GM18873 (cell line): Measurements from ENCODE around the gene ARL8B.
A peak's percentile ranks its signal among the peaks of the same experiment; 100 is the strongest.
"Not testable (repeated sequence)": the region's sequence is repeated elsewhere in the genome, so short reads cannot be mapped to it uniquely, and the experiment has no call there.

Experiments used
- ATAC-seq: cut with Tn5 transposase; IDR thresholded peaks from one replicate; pipeline ENCODE4 v1.9.1; 2021; ENCODE audit warnings: mild to moderate bottlenecking, moderate library complexity, moderate number of reproducible peaks; ENCODE audit not compliant: unreplicated experiment, low FRiP score

The ARL8B gene

DNA sequence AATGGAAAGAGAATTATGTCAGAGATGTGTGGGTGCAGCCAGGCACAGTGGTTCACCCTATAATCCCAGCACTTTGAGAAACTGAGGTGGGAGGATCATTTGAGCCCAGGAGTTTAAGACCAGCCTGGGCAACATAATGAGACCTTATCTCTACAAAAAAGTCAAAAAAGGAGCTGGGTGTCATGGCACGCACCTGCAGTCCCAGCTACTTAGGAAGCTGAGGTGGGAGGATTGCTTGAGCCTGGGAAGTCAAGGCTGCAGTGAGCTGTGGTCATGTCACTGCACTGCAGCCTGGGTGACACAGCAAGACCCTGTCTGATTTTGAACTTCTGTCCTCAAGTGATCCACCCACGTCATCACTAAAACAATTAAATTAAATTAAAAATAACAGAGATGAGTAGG lies 15.2 kb upstream of the ARL8B start:
- not testable (repeated sequence) for ATAC-seq

DNA sequence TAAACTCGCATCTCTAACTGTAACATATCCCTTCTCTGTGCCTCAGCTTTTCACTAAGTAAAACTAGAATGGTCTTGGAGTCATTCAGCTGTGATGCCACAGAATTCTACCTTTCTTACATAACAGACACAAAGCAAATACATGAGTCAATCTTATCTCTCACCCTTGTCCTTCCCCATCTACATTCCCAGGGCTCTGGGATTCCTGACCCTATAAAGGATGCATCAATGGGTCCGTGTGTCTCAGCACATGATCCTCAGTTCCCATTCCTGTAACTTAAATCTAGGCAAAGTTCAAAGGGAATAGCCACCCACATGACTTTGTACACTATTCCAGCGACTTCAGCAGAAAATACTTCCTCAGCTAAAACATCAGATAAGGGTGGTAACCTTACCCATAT lies 11.8 kb upstream of the ARL8B start:
- ATAC-seq = no peak

GRCh38 chr3:5112043-5112442 lies 10.0 kb upstream of the ARL8B start:
- ATAC-seq = no peak

DNA sequence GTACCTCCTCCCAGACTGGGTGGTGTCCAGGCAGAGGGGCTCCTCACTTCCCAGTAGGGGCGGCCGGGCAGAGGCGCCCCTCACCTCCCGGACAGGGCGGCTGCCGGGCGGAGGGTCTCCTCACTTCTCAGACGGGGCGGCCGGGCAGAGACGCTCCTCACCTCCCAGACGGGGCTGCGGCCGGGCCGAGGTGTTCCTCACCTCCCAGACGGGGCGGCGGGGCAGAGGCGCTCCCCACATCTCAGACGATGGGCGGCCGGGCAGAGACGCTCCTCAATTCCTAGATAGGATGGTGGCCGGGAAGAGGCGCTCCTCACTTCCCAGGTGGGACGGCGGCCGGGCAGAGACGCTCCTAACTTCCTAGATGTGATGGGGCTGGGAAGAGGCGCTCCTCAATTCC lies 8.4 kb upstream of the ARL8B start:
- not testable (repeated sequence) for ATAC-seq

DNA sequence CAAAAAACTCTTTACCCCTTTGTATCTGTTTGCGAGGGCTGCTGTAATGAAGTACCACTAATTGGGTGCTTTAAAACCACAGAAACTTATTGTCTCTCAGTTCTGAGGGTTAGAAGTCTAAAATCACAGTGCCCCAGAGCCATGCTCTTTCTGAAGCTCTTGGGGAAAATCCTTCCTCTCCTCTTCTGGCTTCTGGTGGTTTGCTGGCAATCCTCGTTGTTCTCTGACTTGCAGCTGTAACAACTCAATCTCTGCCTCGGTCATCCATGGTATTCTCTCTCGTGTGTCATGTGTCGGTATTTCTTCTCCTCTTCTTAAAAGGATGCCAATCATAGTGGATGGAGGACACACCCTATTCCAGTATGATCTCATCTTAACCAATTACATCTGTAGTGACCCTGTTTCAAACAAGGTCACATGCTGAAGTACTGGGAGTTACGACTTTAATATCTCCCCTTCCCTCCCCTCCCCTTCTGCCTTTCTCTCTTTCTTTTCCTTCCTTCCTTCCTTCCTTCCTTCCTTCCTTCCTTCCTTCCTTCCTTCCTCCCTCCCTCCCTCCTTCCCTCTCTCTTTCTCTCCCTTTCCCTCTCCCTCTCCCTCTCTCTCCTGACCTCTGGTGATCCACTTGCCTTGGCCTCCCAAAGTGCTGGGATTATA lies 6.5 kb upstream of the ARL8B start:
- no peak for ATAC-seq

- ATAC-seq = no peak
Observed at GRCh38 chr3:5116538-5116937, 5.6 kb upstream of the ARL8B start.

DNA sequence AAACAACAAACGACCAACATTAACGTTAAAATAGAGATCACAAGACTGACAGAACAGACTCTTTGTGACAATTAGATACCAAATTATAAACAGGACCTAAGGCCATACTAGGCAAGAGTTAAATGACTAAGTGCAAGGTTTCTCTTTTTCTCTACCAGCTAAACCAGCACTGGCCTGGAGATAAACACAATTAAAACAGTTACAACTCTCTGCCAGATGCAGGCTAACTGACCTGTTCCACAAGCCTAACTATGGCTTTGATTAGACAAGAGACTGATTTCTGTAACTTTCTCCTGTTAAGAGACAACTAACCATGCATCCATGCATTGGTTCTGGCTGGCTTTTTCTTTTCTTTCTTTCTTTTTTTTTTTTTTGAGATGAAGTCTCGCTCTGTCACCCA lies 1.6 kb upstream of the ARL8B start:
- no peak for ATAC-seq

- peak; percentile 15 for ATAC-seq
Observed at GRCh38 chr3:5122741-5123706, 932 bp downstream of the ARL8B start.

GRCh38 chr3:5123937-5124336 lies 1.8 kb downstream of the ARL8B start:
- no peak for ATAC-seq

DNA sequence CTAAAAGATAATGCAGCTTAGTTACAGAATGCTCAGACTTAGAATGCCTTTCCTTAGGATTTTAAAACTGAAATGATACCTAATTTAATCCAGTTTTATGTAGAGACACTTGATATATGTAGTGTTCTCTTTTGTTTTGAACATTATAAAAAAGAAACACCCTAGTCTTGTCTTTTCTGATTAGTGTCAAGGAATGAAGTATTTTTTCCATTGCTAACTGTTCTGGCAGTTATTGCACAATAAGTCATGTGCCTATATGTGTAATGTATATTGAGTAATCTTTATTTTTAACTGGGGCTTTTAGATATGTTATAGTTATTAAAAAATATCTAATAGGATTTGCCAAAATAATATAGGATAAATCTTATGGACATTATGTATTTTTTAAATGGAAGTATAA lies 4.5 kb downstream of the ARL8B start:
- no peak for ATAC-seq

GRCh38 chr3:5128849-5129248 lies 6.8 kb downstream of the ARL8B start:
- no peak for ATAC-seq

GRCh38 chr3:5133239-5134018 lies 11.3 kb downstream of the ARL8B start:
- ATAC-seq = no peak

DNA sequence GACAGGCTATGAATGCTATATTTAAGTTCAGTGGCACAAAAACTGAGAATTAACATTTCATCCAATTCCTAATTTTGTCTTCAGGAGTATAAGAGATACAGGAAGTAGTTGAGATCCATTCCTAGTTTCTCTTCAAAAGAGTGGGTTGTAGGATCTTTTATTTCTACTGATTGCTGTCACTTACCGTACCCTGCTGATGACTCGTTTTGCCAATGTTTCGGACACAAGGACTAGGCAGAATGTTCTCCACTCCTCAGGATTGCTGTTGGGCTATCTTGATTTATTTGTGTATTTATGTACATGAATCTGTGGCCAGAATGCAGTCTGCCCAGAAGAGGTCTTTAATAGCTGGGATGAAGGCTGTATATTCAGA lies 11.9 kb downstream of the ARL8B start:
- no peak for ATAC-seq

- ATAC-seq = no peak
Observed at GRCh38 chr3:5134499-5134898, 12.4 kb downstream of the ARL8B start.

DNA sequence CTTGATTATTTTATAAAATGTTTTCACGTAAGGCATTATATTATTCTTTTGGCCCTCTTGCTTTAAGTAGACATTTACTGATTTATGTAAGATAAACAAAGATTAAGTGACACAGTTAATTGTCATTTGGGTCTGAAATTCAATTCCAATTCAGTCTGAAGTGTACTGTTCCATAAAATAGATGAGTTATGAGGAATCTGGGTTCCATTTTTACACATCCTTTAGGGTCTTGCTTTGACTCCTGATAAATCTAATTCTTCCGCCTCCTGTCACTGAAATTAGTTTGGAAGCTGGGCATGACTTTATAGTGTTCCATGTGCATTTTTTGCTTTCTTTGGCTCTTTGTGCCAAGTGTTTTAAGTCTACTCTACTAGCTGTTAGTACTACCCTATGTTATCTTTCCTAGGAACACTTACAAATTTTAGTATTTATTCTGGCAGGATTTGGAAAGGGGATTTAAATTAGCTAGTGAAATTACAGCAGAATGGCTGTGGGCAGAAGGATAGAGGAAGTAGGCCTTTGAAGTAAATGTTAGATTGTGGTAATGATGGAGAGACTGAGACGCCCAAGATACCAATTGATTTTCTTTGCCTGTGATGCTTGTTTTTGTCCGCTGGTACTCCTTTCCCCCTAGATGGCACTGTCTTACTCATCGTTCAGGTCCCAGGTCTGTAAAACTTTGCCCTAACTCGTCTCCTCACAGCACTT lies 14.3 kb downstream of the ARL8B start:
- ATAC-seq = peak; percentile 66

GRCh38 chr3:5136919-5137429 lies 14.9 kb downstream of the ARL8B start:
- ATAC-seq = peak; percentile 12

DNA sequence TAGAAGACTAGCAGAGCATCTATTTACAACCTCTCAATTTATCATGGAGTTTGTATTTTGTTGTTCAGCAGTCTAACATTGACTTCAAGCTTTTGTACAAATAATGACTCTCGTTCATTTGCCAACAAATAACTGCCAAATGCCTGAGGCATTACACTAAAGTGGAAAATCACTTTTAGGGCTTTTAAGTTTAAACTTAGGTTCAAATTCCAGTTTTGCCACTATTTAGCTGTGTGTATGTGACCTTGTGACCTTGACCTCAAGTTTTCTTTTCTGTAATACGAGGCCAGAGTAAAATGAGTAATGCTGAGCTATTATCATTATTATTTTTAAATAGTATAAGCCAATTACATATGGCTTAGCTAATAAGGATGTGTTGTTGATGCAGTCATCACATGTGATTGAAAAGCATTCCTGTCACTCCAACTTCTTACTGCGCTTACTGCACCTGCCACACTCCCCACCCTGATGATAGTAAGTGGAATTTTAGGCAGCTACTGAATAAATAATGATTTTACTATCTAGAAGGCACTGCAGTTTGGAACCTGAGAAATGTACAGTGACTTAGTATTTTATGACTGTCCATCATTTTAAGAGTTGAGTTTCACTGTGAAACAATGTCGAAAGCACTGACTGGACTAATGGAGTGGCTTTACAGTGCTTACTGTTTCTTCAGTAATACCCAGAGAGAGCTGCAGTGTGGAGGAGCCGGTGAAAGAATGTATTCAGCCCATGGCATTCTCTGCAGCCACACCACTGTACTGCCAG lies 16.3 kb downstream of the ARL8B start:
- ATAC-seq = no peak

GRCh38 chr3:5140230-5140621 lies 18.1 kb downstream of the ARL8B start:
- ATAC-seq = no peak

DNA sequence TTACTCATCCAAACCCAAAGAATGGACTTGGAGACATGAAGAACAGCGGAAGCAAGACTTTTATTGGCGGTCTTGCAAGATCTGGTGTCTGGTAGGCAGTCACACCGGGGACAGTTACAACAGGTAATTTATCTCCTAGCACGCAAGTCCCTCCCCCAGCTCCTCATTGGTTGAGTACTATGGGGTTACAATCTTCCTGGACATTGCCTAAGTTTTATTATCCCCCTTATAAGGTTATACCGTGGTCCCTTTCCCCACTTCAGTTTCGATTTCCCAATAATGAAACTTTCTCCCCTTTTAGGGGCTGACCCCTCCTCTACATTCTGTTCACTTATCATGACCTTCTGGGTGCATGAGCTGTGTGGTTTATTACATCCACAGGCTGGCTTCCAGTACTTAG lies 18.7 kb downstream of the ARL8B start:
- ATAC-seq = no peak

DNA sequence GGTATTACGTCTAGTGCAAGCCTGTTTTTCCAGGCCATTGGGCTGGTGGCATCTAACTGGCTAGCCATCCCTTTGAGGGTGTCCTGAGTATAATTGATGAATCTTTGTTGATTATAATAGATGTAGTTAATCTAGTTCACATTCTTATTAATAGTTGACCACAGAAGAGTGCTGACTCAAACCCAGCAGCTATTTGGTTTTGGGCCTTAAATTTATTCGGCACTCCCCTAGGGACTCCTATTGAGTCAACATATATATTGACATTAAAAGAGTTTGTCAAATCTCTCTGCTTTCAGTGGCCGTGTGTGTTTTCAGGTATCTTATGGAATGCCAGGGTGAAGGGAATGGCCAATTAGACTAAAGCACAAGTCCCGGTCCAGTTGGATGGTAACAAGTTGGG lies 19.7 kb downstream of the ARL8B start:
- ATAC-seq = no peak
